ENCODE results near the gene INPP5A. TPM values are rescaled to one million over a fixed set of nuclear protein-coding genes. Genes with fewer than 3 reads are reported as not detected.

Gene INPP5A
- total RNA-seq, 1 donor from 2014 or later = 29.5 TPM

DNA sequence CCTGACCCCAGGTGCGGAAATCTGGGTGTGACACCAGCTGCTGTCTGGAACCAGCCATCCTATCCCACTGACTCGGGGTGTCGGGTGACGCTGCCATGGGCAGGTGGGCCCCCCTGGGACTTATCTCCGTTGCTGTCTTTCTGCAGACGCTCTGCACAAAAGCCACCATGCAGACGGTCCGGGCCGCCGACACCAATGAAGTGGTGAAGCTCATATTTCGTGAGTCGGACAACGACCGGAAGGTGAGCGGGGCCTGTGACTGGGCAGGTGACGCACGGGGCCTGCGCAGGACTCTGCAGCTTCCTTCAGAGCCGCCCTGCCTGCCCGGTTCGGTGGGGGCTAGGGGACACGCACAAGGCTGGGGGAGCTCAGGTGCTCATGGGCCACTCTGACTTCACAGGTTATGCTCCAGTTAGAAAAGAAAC is 211.8 kb downstream of the INPP5A start:
- Histone ChIP-seq H3K27me3 (ENCODE audit: control insufficient read depth, insufficient read depth, low read length) (no peaks in the 10 kb centered on the region), H3K36me3 (ENCODE audit: control insufficient read depth, insufficient read depth, low read length) (peaks cover 2% of the 10 kb centered on the region), H3K4me3 (ENCODE audit: low read depth, low read length) (no peak overlapping the region)
- no peak for FAIRE-seq
- TF ChIP-seq, protein P1, sequence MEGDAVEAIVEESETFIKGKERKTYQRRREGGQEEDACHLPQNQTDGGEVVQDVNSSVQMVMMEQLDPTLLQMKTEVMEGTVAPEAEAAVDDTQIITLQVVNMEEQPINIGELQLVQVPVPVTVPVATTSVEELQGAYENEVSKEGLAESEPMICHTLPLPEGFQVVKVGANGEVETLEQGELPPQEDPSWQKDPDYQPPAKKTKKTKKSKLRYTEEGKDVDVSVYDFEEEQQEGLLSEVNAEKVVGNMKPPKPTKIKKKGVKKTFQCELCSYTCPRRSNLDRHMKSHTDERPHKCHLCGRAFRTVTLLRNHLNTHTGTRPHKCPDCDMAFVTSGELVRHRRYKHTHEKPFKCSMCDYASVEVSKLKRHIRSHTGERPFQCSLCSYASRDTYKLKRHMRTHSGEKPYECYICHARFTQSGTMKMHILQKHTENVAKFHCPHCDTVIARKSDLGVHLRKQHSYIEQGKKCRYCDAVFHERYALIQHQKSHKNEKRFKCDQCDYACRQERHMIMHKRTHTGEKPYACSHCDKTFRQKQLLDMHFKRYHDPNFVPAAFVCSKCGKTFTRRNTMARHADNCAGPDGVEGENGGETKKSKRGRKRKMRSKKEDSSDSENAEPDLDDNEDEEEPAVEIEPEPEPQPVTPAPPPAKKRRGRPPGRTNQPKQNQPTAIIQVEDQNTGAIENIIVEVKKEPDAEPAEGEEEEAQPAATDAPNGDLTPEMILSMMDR (IDR thresholded peaks at IDR 0.05; ENCODE audit: insufficient read depth, low read length, severe bottlenecking) = no peak
- DNase-seq (ENCODE audit: low read depth) = no peak

DNA sequence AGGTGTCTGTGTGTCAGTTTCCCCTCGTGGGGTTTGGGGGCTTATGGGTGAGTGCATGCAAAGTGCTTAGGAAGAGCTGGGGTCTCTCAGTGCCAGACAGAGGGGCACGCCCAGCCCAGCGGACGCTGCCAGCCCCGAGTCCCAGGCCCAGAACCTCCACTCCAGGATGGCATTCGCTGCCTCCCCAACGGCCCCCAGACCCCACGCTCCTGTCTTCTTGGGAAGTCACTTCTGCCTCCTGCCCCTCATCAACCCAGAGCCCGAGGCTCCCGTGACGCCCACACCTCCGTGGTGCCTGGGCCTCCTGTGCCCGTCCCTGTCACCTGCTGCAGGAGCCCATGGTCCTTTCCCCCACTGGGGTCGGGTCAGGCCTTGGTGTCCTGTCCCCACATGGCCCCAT is 213.3 kb downstream of the INPP5A start:
- no peak overlapping the region for H3K4me3 ChIP-seq (ENCODE audit: low read depth, low read length)
- no peak for FAIRE-seq
- peaks cover 2% of the 10 kb centered on the region for H3K36me3 ChIP-seq (ENCODE audit: control insufficient read depth, insufficient read depth, low read length)
- TF ChIP-seq, protein P1 (IDR thresholded peaks at IDR 0.05; ENCODE audit: insufficient read depth, low read length, severe bottlenecking) = no peak
- no peaks in the 10 kb centered on the region for H3K27me3 ChIP-seq (ENCODE audit: control insufficient read depth, insufficient read depth, low read length)
- no peak for DNase-seq (ENCODE audit: low read depth)

- no peak for DNase-seq (ENCODE audit: low read depth)
- Histone ChIP-seq H3K36me3 (ENCODE audit: control insufficient read depth, insufficient read depth, low read length) (peaks cover 2% of the 10 kb centered on the region), H3K4me3 (ENCODE audit: low read depth, low read length) (no peak overlapping the region), H3K27me3 (ENCODE audit: control insufficient read depth, insufficient read depth, low read length) (no peaks in the 10 kb centered on the region)
- TF ChIP-seq, protein P1 (IDR thresholded peaks at IDR 0.05; ENCODE audit: insufficient read depth, low read length, severe bottlenecking) = no peak
- no peak for FAIRE-seq
Measured at GRCh38 chr10:132752378-132752777, 214.8 kb downstream of the INPP5A start.

GRCh38 chr10:132752961-132753360 is 215.4 kb downstream of the INPP5A start:
- FAIRE-seq = no peak
- Histone ChIP-seq H3K4me3 (ENCODE audit: low read depth, low read length) (no peak overlapping the region), H3K27me3 (ENCODE audit: control insufficient read depth, insufficient read depth, low read length) (no peaks in the 10 kb centered on the region), H3K36me3 (ENCODE audit: control insufficient read depth, insufficient read depth, low read length) (peaks cover 2% of the 10 kb centered on the region)
- DNase-seq (ENCODE audit: low read depth) = no peak
- TF ChIP-seq, protein P1 (IDR thresholded peaks at IDR 0.05; ENCODE audit: insufficient read depth, low read length, severe bottlenecking) = no peak

DNA sequence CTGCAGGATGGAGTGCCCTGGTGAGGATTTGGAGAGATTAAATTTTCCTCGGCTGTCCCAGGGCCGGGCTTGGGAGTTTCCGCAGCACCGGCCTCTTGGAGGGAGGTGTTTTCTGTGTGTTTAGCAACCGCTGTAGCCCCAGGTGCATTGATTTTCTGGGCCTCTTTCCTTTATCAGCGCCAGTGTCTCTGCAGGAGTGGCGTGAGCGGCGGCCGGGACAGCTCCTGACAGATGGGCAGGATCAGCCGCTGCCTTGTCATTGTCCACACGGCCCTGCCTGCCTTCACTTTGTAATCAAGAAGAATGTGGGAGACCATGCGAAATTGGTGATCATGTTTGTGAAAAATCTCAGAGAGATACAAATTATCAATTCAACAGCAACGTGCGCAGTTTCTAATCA is 216.0 kb downstream of the INPP5A start:
- peaks cover 2% of the 10 kb centered on the region for H3K36me3 ChIP-seq (ENCODE audit: control insufficient read depth, insufficient read depth, low read length)
- TF ChIP-seq, protein P1 (IDR thresholded peaks at IDR 0.05; ENCODE audit: insufficient read depth, low read length, severe bottlenecking) = no peak

GRCh38 chr10:132754071-132754470 is 216.5 kb downstream of the INPP5A start:
- H3K27me3 ChIP-seq (ENCODE audit: control insufficient read depth, insufficient read depth, low read length) = no peaks in the 10 kb centered on the region
- H3K4me3 ChIP-seq (ENCODE audit: low read depth, low read length) = no peak overlapping the region
- FAIRE-seq = no peak
- no peak for DNase-seq (ENCODE audit: low read depth)
- peaks cover 2% of the 10 kb centered on the region for H3K36me3 ChIP-seq (ENCODE audit: control insufficient read depth, insufficient read depth, low read length)
- TF ChIP-seq, protein P1 (IDR thresholded peaks at IDR 0.05; ENCODE audit: insufficient read depth, low read length, severe bottlenecking) = no peak

More for the DNA sequence above, 216.0 kb downstream of the INPP5A start:
- Histone ChIP-seq H3K27me3 (ENCODE audit: control insufficient read depth, insufficient read depth, low read length) (no peaks in the 10 kb centered on the region), H3K4me3 (ENCODE audit: low read depth, low read length) (no peak overlapping the region)
- FAIRE-seq = no peak
- no peak for DNase-seq (ENCODE audit: low read depth)

Measured in bronchial epithelial cell (primary cell).